ENCODE results near the gene DUSP22.

DNA sequence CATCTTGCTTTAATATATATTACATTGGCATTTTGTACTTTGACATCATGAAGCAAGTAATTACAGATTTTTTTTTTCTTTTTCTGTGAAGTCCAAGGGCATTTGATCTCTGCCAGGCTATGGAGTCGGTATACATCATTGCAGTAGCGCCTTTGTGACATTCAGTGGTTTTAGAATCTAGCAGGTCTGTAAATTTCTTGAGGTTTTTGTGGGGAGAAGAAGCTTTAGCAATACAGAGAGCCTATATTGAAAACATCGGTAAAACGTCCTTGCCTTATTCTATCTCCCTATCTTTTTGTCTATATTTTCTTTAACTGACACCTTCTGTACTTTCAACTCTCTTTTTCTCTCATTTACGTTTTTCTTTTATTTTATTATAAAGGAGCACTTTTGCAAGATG, 47.2 kb downstream of the DUSP22 start:
- TF ChIP-seq CTCF (conservative IDR thresholded peaks at IDR 0.05; ENCODE audit: low read depth in 2 of 2): no peak
- TF ChIP-seq POLR2AphosphoS5 (IDR thresholded peaks at IDR 0.05; ENCODE audit: low read depth): no peak
- no peak for TF ChIP-seq ZNF331 (CRISPR knock-in tag; IDR thresholded peaks at IDR 0.05; ENCODE audit: low read depth)
- TF ChIP-seq CREB1 (CRISPR knock-in tag; IDR thresholded peaks at IDR 0.05; ENCODE audit: low read depth): no peak
- TF ChIP-seq ZNF114 (CRISPR knock-in tag; IDR thresholded peaks at IDR 0.05): no peak
- no peak for TF ChIP-seq EZH2phosphoT487 (IDR thresholded peaks at IDR 0.05; ENCODE audit: unreplicated experiment)
- TF ChIP-seq JUNB (IDR thresholded peaks at IDR 0.05; ENCODE audit: unreplicated experiment): no peak
- no peak for TF ChIP-seq EZH2 (IDR thresholded peaks at IDR 0.05; ENCODE audit: low read depth, unreplicated experiment)
- TF ChIP-seq, protein P1, sequence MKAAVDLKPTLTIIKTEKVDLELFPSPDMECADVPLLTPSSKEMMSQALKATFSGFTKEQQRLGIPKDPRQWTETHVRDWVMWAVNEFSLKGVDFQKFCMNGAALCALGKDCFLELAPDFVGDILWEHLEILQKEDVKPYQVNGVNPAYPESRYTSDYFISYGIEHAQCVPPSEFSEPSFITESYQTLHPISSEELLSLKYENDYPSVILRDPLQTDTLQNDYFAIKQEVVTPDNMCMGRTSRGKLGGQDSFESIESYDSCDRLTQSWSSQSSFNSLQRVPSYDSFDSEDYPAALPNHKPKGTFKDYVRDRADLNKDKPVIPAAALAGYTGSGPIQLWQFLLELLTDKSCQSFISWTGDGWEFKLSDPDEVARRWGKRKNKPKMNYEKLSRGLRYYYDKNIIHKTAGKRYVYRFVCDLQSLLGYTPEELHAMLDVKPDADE (IDR thresholded peaks at IDR 0.05): no peak
